Uterus (tissue), 2 donors: ENCODE data around the gene AIF1L.

Source experiments
- CTCF ChIP-seq, 4 experiments: fragments of 200-600 bp in 2 of 4; fragments of 450-650 bp in 2 of 4; sonication (generic) in 2 of 4; IDR thresholded peaks; one replicate each; pipeline ENCODE4 v1.5.1; 2016 to 2019; ENCODE audit warnings: antibody characterized with exemption in 4 of 4, mild to moderate bottlenecking in 2 of 4, moderate library complexity in 1 of 4
- POLR2A ChIP-seq, 2 donors: fragments of 450-650 bp; IDR thresholded peaks; one replicate each; pipeline ENCODE4 v1.6.1; 2016; ENCODE audit warnings: antibody characterized with exemption in 2 of 2, mild to moderate bottlenecking in 1 of 2, moderate library complexity in 1 of 2

GRCh38 chr9:131161585-131161984, 65.3 kb downstream of the AIF1L start:
- TF ChIP-seq CTCF (IDR thresholded peaks at IDR 0.05), result no peak
- TF ChIP-seq POLR2A (IDR thresholded peaks at IDR 0.05), result no peak
